ENCODE measurements around the gene APP. TPM values are rescaled to one million over a fixed set of nuclear protein-coding genes. Genes with fewer than 3 reads are reported as not detected.
"Not testable (repeated sequence)": the region's sequence is repeated elsewhere in the genome, so short reads cannot be mapped to it uniquely, and the experiment has no call there.

The APP gene
- total RNA-seq, 2 donors from 2014 or later, result 506 to 721 TPM

DNA sequence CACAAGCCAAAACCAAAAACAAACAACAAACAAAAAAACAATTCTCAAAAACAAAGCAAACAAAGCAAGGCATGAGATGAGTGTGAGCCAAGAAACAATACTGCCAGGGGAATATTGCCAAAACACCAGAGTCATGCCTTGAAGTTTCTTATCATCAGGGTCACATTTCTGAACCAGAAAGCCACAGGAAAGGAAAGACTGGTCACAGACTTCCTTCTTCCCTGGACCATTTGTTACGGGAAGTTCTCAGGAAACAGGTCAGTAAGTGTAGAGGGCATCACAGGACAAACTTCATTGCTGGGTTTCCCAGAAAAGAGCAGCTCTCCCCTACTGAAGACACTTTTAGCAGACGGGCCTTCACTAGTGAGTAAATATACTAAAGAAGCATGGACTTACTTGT, 244.6 kb downstream of the APP start:
- H3K27ac ChIP-seq, result peak overlapping the region; percentile 3

DNA sequence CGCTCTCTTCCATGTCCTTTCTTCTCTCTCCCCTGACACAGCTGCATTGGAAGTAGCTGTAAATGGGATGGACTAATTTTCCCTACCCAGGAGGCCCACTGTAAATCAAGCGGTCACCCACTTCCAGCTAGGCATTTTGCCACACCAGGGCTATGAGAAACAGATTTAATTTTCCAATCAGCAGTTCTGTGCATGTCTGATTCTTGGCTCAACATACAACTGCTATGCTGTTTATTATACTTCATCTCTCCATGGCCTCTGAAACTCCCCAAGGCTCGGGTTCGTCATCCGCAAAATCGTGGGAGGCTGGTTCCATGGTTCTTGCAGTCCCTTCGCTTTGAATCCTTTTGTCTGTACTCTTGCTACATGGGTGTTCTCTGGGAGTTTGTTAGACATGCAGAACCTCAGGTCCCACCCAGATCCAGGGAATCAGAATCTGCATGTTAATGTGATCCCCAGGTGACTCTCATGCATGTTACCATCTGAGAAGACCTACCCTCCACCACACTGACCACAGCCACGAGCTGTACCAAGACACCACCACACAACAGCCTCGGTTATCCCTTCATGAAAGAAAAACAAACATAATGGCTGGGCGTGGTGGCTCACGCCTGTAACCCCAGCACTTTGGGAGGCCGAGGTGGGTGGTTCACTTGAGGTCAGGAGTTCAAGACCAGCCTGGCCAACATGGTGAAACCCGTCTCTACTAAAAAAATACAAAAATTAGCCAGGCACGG, 245.3 kb downstream of the APP start:
- no peaks in the 10 kb centered on the region for H3K36me3 ChIP-seq
- H3K27me3 ChIP-seq, result no peaks in the 10 kb centered on the region
- no peak for DNase-seq
- no peaks in the 10 kb centered on the region for H3K4me1 ChIP-seq
- H3K4me3 ChIP-seq, result no peak overlapping the region
- TF ChIP-seq, protein P1, sequence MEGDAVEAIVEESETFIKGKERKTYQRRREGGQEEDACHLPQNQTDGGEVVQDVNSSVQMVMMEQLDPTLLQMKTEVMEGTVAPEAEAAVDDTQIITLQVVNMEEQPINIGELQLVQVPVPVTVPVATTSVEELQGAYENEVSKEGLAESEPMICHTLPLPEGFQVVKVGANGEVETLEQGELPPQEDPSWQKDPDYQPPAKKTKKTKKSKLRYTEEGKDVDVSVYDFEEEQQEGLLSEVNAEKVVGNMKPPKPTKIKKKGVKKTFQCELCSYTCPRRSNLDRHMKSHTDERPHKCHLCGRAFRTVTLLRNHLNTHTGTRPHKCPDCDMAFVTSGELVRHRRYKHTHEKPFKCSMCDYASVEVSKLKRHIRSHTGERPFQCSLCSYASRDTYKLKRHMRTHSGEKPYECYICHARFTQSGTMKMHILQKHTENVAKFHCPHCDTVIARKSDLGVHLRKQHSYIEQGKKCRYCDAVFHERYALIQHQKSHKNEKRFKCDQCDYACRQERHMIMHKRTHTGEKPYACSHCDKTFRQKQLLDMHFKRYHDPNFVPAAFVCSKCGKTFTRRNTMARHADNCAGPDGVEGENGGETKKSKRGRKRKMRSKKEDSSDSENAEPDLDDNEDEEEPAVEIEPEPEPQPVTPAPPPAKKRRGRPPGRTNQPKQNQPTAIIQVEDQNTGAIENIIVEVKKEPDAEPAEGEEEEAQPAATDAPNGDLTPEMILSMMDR (IDR thresholded peaks at IDR 0.05), result no peak
- H3K27ac ChIP-seq, result no peak overlapping the region
- intact Hi-C loops (cut with DNase I), result no loop called here
- H3K9ac ChIP-seq (ENCODE audit: low read depth in 2 of 2, low read length in 2 of 2), result no peak overlapping the region
- H3K9me3 ChIP-seq, result no peaks in the 10 kb centered on the region

More for the DNA sequence above, 244.6 kb downstream of the APP start:
- H3K9me3 ChIP-seq, result no peaks in the 10 kb centered on the region
- TF ChIP-seq, protein P1 (IDR thresholded peaks at IDR 0.05), result no peak
- no peaks in the 10 kb centered on the region for H3K4me1 ChIP-seq
- H3K9ac ChIP-seq (ENCODE audit: low read depth in 2 of 2, low read length in 2 of 2), result no peak overlapping the region
- intact Hi-C loops (cut with DNase I), result no loop called here
- no peaks in the 10 kb centered on the region for H3K27me3 ChIP-seq
- DNase-seq, result no peak
- no peak overlapping the region for H3K4me3 ChIP-seq
- H3K36me3 ChIP-seq, result no peaks in the 10 kb centered on the region

DNA sequence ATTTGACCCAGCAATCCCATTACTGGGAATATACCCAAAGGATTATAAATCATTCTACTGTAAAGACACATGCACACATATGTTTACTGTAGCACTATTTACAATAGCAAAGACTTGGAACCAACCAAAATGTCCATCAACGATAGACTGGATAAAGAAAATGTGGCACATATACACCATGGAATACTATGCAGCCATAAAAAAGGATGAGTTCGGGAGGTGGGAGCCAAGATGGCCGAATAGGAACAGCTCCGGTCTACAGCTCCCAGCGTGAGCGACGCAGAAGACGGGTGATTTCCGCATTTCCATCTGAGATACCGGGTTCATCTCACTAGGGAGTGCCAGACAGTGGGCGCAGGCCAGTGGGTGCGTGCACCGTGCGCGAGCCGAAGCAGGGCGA, 252.4 kb downstream of the APP start:
- H3K9me3 ChIP-seq; H3K4me1 ChIP-seq; H3K27me3 ChIP-seq; H3K36me3 ChIP-seq; H3K9ac ChIP-seq (ENCODE audit: low read depth in 2 of 2, low read length in 2 of 2); intact Hi-C loops (cut with DNase I); DNase-seq; H3K27ac ChIP-seq; H3K4me3 ChIP-seq: not testable (repeated sequence)

DNA sequence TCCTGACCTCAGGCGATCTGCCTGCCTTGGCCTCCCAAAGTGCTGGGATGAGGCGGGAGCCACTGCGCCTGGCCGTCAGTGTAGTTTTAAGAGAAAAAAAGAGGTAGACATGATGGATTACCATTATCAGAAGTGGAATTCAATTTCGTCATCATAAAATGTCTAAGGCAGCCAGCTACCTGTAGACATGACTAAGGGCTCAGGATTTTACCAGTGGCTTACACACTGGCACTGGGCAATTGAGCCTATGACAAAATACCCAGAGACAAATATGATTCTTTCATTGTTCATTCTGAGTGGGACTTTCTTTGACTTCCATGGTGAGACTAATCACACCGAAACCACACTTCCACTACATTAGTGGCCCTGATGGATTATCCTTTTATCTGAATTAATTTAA, 254.3 kb downstream of the APP start:
- intact Hi-C loops (cut with DNase I), result no loop called here
- Histone ChIP-seq H3K4me1 (no peaks in the 10 kb centered on the region), H3K27me3 (no peaks in the 10 kb centered on the region), H3K27ac (no peak overlapping the region), H3K36me3 (no peaks in the 10 kb centered on the region), H3K4me3 (no peak overlapping the region), H3K9me3 (no peaks in the 10 kb centered on the region), H3K9ac (ENCODE audit: low read depth in 2 of 2, low read length in 2 of 2) (no peak overlapping the region)
- TF ChIP-seq, protein P1 (IDR thresholded peaks at IDR 0.05), result no peak
- DNase-seq, result no peak

DNA sequence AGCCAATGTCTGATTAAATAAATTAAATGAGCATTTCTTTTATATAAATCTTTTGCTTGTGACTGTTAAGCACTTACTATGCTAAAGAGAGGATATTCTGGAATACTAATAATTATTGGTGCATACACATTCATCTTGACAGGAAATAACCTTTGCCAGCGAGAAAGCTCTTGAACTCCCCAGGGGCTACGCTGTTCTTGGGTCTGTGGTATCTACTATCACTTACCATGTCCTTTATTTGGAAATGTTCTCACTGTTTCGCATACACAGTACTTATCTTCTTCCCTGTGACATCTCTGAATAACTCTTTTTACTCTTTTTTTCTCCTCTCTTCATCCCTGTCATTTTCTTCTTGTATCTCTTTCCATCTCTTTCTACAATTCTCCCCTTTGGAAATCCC, 257.1 kb downstream of the APP start:
- H3K4me3 ChIP-seq, result no peak overlapping the region
- no peaks in the 10 kb centered on the region for H3K9me3 ChIP-seq
- H3K4me1 ChIP-seq, result peaks cover 3% of the 10 kb centered on the region
- intact Hi-C loops (cut with DNase I), result no loop called here
- no peaks in the 10 kb centered on the region for H3K27me3 ChIP-seq
- no peaks in the 10 kb centered on the region for H3K36me3 ChIP-seq
- TF ChIP-seq, protein P1 (IDR thresholded peaks at IDR 0.05), result no peak
- no peak overlapping the region for H3K27ac ChIP-seq
- no peak for DNase-seq
- H3K9ac ChIP-seq (ENCODE audit: low read depth in 2 of 2, low read length in 2 of 2), result no peak overlapping the region

DNA sequence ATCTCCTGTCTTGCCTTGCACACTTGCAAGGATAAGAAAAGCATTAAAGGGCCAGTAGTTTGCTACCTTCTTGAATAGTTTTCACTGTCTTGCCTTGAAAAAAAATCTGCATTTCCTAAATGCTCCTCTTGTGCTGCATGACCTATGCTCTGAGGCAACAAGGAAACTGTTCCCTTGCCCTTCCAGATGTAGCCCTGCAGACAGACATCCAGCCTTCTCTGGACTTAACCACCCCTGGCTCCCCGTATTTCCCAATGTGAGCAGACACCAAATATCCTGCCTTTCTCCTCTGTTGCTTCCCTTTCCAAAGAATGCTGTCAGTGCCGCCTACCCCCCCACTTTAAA, 258.2 kb downstream of the APP start:
- peak; percentile 57 for DNase-seq
- Histone ChIP-seq H3K4me3 (no peak overlapping the region), H3K4me1 (peaks cover 3% of the 10 kb centered on the region)

More for the DNA sequence above, 258.2 kb downstream of the APP start:
- TF ChIP-seq, protein P1 (IDR thresholded peaks at IDR 0.05), result no peak
- H3K9ac ChIP-seq (ENCODE audit: low read depth in 2 of 2, low read length in 2 of 2), result peak overlapping the region in 1 of 2 donors; percentile 72
- intact Hi-C loops (cut with DNase I), result no loop called here
- H3K27ac ChIP-seq, result peak overlapping the region; percentile 25
- no peaks in the 10 kb centered on the region for H3K9me3 ChIP-seq
- H3K27me3 ChIP-seq, result no peaks in the 10 kb centered on the region
- no peaks in the 10 kb centered on the region for H3K36me3 ChIP-seq

Measured in colonic mucosa (tissue), 4 donors.